Neural progenitor cell (in vitro differentiated cells): Measurements from ENCODE around the gene SLC30A3.

Experiments
- CTCF ChIP-seq: fragments of 200-600 bp; sonication (generic); IDR thresholded peaks from 2 replicates; pipeline ENCODE4 v1.5.1; 2017; ENCODE audit warnings: antibody characterized with exemption, mild to moderate bottlenecking
- EZH2 ChIP-seq: fragments of 200-600 bp; sonication (generic); IDR thresholded peaks from 2 replicates; pipeline ENCODE4 v1.6.1; 2017; ENCODE audit warnings: antibody characterized with exemption, mild to moderate bottlenecking, moderate library complexity
- EZH2phosphoT487 ChIP-seq: fragments of 200-600 bp; sonication (generic); IDR thresholded peaks from 2 replicates; pipeline ENCODE4 v1.6.1; 2017; ENCODE audit warnings: antibody characterized with exemption

- no peak for TF ChIP-seq CTCF
- TF ChIP-seq EZH2, result no peak
- no peak for TF ChIP-seq EZH2phosphoT487
These were observed 12.6 kb upstream of the SLC30A3 start, which contains the start of gene DNAJC5G for GRCh38 chr2:27275211-27276150.
